Coronary artery (tissue), 2 donors: ENCODE data around the gene NUDT5.

Experiments
- DNase-seq: peaks from one replicate; pipeline ENCODE4 v3.0.0-alpha.2; 2017; ENCODE audit warnings: low spot score
- H3K27ac ChIP-seq, 2 donors: fragments of 200-600 bp; sonication (generic); one replicate each; pipeline ENCODE4 v1.5.1; 2016 to 2019
- H3K4me3 ChIP-seq: fragments of 200-600 bp; sonication (generic); 2 replicates; pipeline ENCODE4 v1.5.1; 2016; ENCODE audit warnings: mild to moderate bottlenecking, moderate library complexity
- TF ChIP-seq, protein P1 (sequence below): fragments of 200-600 bp; sonication (generic); IDR thresholded peaks from one replicate; pipeline ENCODE4 v1.5.1; 2019; ENCODE audit warnings: antibody characterized with exemption

Gene NUDT5

GRCh38 chr10:12201543-12201942 lies 5.9 kb upstream of the NUDT5 start:
- DNase-seq: no peak
- Histone ChIP-seq H3K27ac (no peak overlapping the region), H3K4me3 (no peak overlapping the region)
- TF ChIP-seq, protein P1, sequence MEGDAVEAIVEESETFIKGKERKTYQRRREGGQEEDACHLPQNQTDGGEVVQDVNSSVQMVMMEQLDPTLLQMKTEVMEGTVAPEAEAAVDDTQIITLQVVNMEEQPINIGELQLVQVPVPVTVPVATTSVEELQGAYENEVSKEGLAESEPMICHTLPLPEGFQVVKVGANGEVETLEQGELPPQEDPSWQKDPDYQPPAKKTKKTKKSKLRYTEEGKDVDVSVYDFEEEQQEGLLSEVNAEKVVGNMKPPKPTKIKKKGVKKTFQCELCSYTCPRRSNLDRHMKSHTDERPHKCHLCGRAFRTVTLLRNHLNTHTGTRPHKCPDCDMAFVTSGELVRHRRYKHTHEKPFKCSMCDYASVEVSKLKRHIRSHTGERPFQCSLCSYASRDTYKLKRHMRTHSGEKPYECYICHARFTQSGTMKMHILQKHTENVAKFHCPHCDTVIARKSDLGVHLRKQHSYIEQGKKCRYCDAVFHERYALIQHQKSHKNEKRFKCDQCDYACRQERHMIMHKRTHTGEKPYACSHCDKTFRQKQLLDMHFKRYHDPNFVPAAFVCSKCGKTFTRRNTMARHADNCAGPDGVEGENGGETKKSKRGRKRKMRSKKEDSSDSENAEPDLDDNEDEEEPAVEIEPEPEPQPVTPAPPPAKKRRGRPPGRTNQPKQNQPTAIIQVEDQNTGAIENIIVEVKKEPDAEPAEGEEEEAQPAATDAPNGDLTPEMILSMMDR: no peak

- H3K27ac ChIP-seq: no peak overlapping the region
- TF ChIP-seq, protein P1: no peak
- no peak overlapping the region for H3K4me3 ChIP-seq
- no peak for DNase-seq
Observed at GRCh38 chr10:12200850-12201249, 5.2 kb upstream of the NUDT5 start.

DNA sequence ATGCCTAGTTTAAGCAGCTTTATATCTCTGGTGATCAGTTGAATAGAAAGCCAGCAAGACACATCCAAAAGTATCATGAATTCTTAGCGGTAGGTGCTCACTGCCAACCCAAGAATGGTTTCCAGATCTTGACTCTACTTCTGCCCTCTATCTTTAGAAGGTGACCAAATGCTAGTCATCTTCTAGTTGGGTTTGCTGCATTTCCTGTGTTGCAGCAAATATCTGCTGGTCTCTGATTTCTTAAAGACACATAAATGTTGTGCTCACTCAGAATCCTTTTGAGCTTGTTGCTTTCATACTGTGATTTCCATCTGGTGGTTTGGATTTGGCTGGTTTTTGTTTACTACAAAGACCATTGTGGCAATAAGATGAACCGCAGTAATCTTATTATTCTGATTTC lies 2.5 kb upstream of the NUDT5 start:
- no peak for DNase-seq
- TF ChIP-seq, protein P1: no peak
- H3K4me3 ChIP-seq: no peak overlapping the region
- no peak overlapping the region for H3K27ac ChIP-seq

GRCh38 chr10:12196531-12197211 lies 980 bp upstream of the NUDT5 start:
- Histone ChIP-seq H3K4me3 (peak overlapping the region; percentile 78), H3K27ac (peak overlapping the region in 1 of 2 donors; percentile 81)
- DNase-seq: no peak
- TF ChIP-seq, protein P1: no peak

GRCh38 chr10:12195281-12195602 lies 449 bp downstream of the NUDT5 start:
- Histone ChIP-seq H3K27ac (peak overlapping the region; percentile 35 to 81), H3K4me3 (peak overlapping the region; percentile 78)
- DNase-seq: no peak
- TF ChIP-seq, protein P1: no peak

DNA sequence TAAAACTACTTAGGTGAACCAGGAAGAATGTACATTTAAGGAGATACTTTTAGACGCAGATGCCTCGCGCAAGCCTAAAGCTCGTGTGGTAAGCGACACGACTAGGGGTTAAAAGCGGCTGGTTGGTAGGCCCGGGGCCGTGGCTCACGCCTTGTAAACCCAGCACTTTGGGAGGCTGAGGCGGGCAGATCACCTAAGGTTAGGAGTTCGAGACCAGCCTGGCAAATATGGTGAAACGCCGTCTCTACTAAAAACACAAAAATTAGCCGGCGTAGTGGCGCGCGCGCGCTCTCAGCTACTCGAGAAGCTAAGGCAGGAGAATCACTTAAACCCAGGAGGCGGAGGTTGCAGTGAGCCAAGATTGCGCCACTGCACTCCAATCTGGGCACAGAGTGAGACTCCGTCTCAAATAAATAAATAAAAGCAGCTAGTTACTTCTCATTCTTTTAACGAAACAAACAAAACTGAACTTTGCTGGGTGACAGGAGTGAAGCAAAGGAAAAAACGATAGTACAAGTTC lies 879 bp downstream of the NUDT5 start:
- peak; percentile 76 for DNase-seq
- peak overlapping the region; percentile 78 for H3K4me3 ChIP-seq
- peak overlapping the region; percentile 35 to 81 for H3K27ac ChIP-seq
- TF ChIP-seq, protein P1: no peak

DNA sequence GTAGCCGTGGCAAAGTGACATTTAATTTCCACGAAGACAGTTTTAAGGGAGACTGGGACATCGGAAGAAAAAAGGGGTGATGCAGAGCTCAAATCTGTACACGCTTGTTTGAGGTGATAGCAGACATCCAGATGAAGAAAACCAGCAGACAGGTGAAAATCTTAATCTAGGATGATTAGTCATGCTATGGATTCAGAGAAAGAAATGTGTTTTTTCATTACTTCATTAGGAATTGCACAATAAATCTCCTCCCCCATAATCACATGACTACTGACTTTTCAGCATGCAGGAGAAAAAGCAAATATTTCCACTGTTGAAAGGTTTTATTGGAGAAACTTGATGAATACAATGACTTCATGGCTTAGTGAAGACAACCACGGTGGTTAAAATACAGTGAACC lies 2.5 kb downstream of the NUDT5 start:
- no peak overlapping the region for H3K27ac ChIP-seq
- TF ChIP-seq, protein P1: no peak
- H3K4me3 ChIP-seq: no peak overlapping the region
- DNase-seq: no peak
